Stimulated activated naive CD8-positive, alpha-beta T cell treated with anti-CD3 and anti-CD28 coated beads, Interleukin-15, amount 100 ng/mL, for 72 hours (primary cell): ENCODE results near the gene OVCA2.

Experiments used
- ATAC-seq: fragments of 150-1000 bp; cut with Tn5 transposase; 2 replicates; pipeline ENCODE4 v1.10.0; 2021; ENCODE audit warnings: mild to moderate bottlenecking, moderate library complexity
- DNase-seq, 2 donors: peaks; one replicate each; pipeline ENCODE4 v3.0.0; 2021 to 2022
- H3K27ac Mint-ChIP-seq, 2 donors: one replicate each; pipeline ENCODE4 v1.8.0; 2022; ENCODE audit warnings: mild to moderate bottlenecking in 2 of 2, mixed read lengths in 2 of 2, moderate library complexity in 2 of 2
- H3K27me3 Mint-ChIP-seq: one replicate; pipeline ENCODE4 v1.8.0; 2022; ENCODE audit warnings: mixed read lengths
- H3K4me1 Mint-ChIP-seq: one replicate; pipeline ENCODE4 v1.8.0; 2022; ENCODE audit warnings: mild to moderate bottlenecking, mixed read lengths
- H3K4me3 Mint-ChIP-seq, 2 donors: one replicate each; pipeline ENCODE4 v1.8.0; 2022; ENCODE audit warnings: mild to moderate bottlenecking in 2 of 2, mixed read lengths in 2 of 2, moderate library complexity in 1 of 2
- H3K9me3 Mint-ChIP-seq, 2 donors: one replicate each; pipeline ENCODE4 v1.8.0; 2022; ENCODE audit warnings: mixed read lengths in 2 of 2

OVCA2 gene

GRCh38 chr17:2041561-2042389 lies at the start of gene OVCA2:
TSS of gene OVCA2 (plus strand) at chr17:2042022. CDS start at chr17:2042048, 26 bp downstream.
- Mint-ChIP-seq H3K4me1 (peaks cover 40% of the 10 kb centered on the region), H3K27ac (peak within 1 kb of the TSS; percentile 94 to 97), H3K9me3 (no peaks in the 10 kb centered on the region), H3K4me3 (peak within 1 kb of the TSS; percentile 88 to 97), H3K27me3 (no peaks in the 10 kb centered on the region)
- ATAC-seq (peak; percentile 96), DNase-seq (peak; percentile 96 to 97)

- no peaks in the 10 kb centered on the region for H3K9me3 Mint-ChIP-seq
- peaks cover 22% of the 10 kb centered on the region for H3K27me3 Mint-ChIP-seq
- DNase-seq (no peak), ATAC-seq (no peak)
- H3K4me3 Mint-ChIP-seq = no peak overlapping the region
- no peak overlapping the region for H3K27ac Mint-ChIP-seq
- H3K4me1 Mint-ChIP-seq = no peaks in the 10 kb centered on the region
These were observed 49.3 kb upstream of the OVCA2 start for GRCh38 chr17:1992541-1992940.

GRCh38 chr17:1994707-1995106 lies 47.1 kb upstream of the OVCA2 start:
- DNase-seq = no peak
- ATAC-seq = no peak
- Mint-ChIP-seq H3K4me3 (no peak overlapping the region), H3K4me1 (peaks cover 10% of the 10 kb centered on the region), H3K27ac (no peak overlapping the region), H3K27me3 (peaks cover 36% of the 10 kb centered on the region), H3K9me3 (no peaks in the 10 kb centered on the region)

- Mint-ChIP-seq H3K27me3 (peaks cover 43% of the 10 kb centered on the region), H3K27ac (no peak overlapping the region), H3K9me3 (no peaks in the 10 kb centered on the region), H3K4me1 (peaks cover 10% of the 10 kb centered on the region), H3K4me3 (no peak overlapping the region)
- DNase-seq = no peak
- ATAC-seq = no peak
These were observed 46.4 kb upstream of the OVCA2 start for GRCh38 chr17:1995321-1995892.

GRCh38 chr17:1995907-1996799 lies 45.7 kb upstream of the OVCA2 start:
- ATAC-seq (no peak), DNase-seq (no peak)
- Mint-ChIP-seq H3K4me1 (peaks cover 10% of the 10 kb centered on the region), H3K27ac (no peak overlapping the region), H3K9me3 (no peaks in the 10 kb centered on the region), H3K27me3 (peaks cover 44% of the 10 kb centered on the region), H3K4me3 (no peak overlapping the region)

- H3K27me3 Mint-ChIP-seq = peaks cover 44% of the 10 kb centered on the region
- ATAC-seq = no peak
- H3K4me1 Mint-ChIP-seq = peaks cover 10% of the 10 kb centered on the region
- no peak overlapping the region for H3K27ac Mint-ChIP-seq
- no peak overlapping the region for H3K4me3 Mint-ChIP-seq
- no peak for DNase-seq
- no peaks in the 10 kb centered on the region for H3K9me3 Mint-ChIP-seq
These were observed 45.0 kb upstream of the OVCA2 start for GRCh38 chr17:1996800-1997288.

GRCh38 chr17:1997289-1997926 lies 44.4 kb upstream of the OVCA2 start:
- DNase-seq = no peak
- H3K9me3 Mint-ChIP-seq = no peaks in the 10 kb centered on the region
- H3K4me3 Mint-ChIP-seq = no peak overlapping the region
- no peak overlapping the region for H3K27ac Mint-ChIP-seq
- peaks cover 44% of the 10 kb centered on the region for H3K27me3 Mint-ChIP-seq
- peaks cover 10% of the 10 kb centered on the region for H3K4me1 Mint-ChIP-seq
- no peak for ATAC-seq

- ATAC-seq = peak; percentile 55
These were observed 43.7 kb upstream of the OVCA2 start for GRCh38 chr17:1997927-1998742.

GRCh38 chr17:1999557-2000251 lies 42.1 kb upstream of the OVCA2 start:
- ATAC-seq (peak; percentile 8), DNase-seq (no peak)
- Mint-ChIP-seq H3K4me3 (peak overlapping the region; percentile 34 to 40), H3K4me1 (peaks cover 10% of the 10 kb centered on the region), H3K27ac (no peak overlapping the region), H3K27me3 (peaks cover 38% of the 10 kb centered on the region), H3K9me3 (no peaks in the 10 kb centered on the region)

More at GRCh38 chr17:1997927-1998742, 43.7 kb upstream of the OVCA2 start:
- Mint-ChIP-seq H3K9me3 (no peaks in the 10 kb centered on the region), H3K27me3 (peaks cover 44% of the 10 kb centered on the region), H3K27ac (no peak overlapping the region), H3K4me1 (peaks cover 10% of the 10 kb centered on the region), H3K4me3 (no peak overlapping the region)
- DNase-seq = no peak

DNA sequence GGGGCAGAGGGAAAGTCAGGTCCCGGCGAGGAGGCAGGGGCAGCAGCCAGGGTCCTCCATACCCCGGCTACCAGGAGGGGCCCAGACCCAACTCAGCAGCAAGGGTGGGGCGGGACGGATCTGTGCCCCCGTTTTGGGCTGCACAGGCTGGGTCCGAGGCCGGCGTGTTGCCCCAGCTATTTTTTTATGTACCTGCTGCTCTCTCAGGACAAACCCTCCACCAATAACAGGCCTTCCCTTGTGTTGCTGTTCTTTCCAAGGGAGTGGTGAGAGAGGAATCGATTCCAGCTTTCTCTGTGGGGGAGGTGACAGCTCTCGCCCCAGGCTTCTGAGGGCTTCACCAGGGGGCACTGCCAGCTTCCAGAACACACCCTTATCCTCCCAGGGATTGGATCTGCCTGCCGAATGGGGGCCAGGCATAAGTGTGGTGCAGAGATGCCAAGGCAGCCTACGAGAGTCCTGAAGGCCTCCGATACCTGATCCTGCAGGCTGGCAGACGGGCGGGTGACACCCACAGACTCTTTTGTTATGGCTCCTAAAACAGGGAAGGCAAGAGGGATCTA lies 39.0 kb upstream of the OVCA2 start:
- Mint-ChIP-seq H3K27ac (no peak overlapping the region), H3K4me3 (no peak overlapping the region), H3K9me3 (no peaks in the 10 kb centered on the region), H3K27me3 (peaks cover 20% of the 10 kb centered on the region), H3K4me1 (peaks cover 10% of the 10 kb centered on the region)
- DNase-seq (no peak), ATAC-seq (no peak)

- H3K27me3 Mint-ChIP-seq = peaks cover 19% of the 10 kb centered on the region
- H3K4me3 Mint-ChIP-seq = no peak overlapping the region
- no peak for ATAC-seq
- no peak overlapping the region for H3K27ac Mint-ChIP-seq
- peaks cover 10% of the 10 kb centered on the region for H3K4me1 Mint-ChIP-seq
- DNase-seq = no peak
- no peaks in the 10 kb centered on the region for H3K9me3 Mint-ChIP-seq
These were observed 38.3 kb upstream of the OVCA2 start for GRCh38 chr17:2003525-2003924.

DNA sequence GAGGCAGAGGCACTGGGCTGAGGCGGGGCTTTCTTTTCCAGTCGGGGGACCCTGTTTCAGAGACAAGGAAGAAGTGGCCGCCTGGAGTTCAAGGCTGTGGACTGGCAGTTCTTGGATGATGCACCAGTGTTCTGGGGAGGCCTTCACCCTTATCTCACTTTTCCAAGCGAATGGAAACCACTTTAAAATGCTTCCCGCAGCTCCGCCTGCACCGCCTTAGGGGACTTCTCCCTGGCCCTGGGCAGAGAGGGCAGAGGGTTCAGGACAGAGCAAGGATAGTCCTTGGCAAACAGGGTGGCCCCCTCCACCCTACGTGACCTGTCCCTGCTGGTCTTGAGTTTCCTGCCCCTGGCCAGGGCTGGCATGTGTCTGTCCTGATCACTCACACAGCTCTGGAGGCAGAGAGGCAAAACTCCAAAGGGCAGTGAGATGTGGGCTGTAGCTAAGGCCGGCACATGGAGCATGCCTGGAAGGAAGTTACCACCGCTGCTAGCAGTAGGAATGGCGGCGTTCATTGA lies 37.3 kb upstream of the OVCA2 start:
- H3K4me3 Mint-ChIP-seq = no peak overlapping the region
- peaks cover 2% of the 10 kb centered on the region for H3K4me1 Mint-ChIP-seq
- no peak overlapping the region for H3K27ac Mint-ChIP-seq
- H3K27me3 Mint-ChIP-seq = peaks cover 9% of the 10 kb centered on the region
- no peaks in the 10 kb centered on the region for H3K9me3 Mint-ChIP-seq
- ATAC-seq (no peak), DNase-seq (no peak)

DNA sequence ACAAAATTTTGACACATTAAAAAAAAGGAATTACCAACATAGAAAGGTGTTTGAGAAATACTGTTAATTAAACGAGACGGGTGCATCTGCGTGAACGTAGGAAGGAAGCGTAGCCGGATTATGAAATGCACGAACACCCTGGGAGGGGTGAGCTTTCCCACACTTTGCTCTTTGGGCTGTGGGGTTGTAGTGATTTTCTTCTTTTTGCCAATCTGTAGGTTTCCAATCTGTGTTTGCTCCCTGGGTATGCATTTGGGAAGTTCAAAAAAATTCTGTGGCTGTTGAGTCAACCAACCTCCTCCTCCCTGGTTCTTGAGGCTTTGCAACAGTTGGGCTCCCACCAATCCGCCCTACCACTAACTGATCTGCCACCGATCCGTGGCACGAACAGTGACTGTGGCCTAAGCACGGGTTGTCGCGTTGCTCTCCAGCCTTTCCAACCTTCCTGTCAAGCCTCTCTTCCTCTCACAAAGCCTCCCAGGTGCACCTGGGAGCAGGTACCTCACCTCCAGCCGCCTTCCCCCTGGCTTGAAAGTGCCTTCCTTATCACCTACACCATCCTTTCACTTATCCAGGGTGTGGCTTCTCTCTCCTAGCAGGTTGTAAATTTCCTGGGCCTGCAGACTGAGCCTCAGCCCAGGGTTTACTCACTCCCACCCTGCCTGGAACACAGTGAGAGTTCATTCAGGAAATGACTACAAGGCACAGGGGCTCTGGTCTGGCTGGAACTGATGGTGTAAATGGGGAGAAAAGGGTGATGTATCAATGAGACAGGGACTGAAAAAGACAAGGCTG lies 33.3 kb upstream of the OVCA2 start:
- Mint-ChIP-seq H3K9me3 (no peaks in the 10 kb centered on the region), H3K27ac (no peak overlapping the region)
- no peak for ATAC-seq

More for the DNA sequence above, 33.3 kb upstream of the OVCA2 start:
- Mint-ChIP-seq H3K4me1 (no peaks in the 10 kb centered on the region), H3K4me3 (no peak overlapping the region), H3K27me3 (peaks cover 7% of the 10 kb centered on the region)
- no peak for DNase-seq
